ENCODE results near the gene GBF1. TPM values are rescaled to one million over a fixed set of nuclear protein-coding genes. Genes with fewer than 3 reads are reported as not detected.

The GBF1 gene
- total RNA-seq, 2 donors from 2014 or later, result 23.1 to 24.1 TPM

DNA sequence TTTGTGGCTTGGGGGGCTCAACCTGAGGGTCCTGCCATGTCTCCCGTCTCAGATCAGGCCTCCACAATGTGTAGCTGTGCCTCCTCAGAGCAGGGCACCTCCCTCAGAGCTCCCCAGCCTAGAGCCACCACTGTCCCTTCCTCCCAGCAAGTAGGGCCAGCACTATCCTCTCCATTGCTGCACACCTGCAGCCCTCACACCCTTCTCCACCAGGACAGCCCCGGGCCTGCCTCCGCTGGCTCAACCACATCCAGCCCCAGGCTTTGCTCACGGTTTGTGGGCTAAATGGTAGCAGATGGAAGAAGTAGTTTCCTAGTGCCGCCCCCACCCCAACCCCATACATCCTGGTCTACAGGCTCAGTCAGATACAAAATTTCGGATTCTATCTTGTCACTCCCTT is 160.3 kb downstream of the GBF1 start:
- H3K4me1 ChIP-seq, result peaks cover 21% of the 10 kb centered on the region
- H3K27ac ChIP-seq, result no peak overlapping the region
- intact Hi-C loops (cut with DNase I), result no loop called here
- DNase-seq (no peak), ATAC-seq (no peak)
- peaks cover 0 to 13% of the 10 kb centered on the region in 2 donors for H3K27me3 ChIP-seq
- H3K9me3 ChIP-seq, result no peaks in the 10 kb centered on the region
- 69 to 71% methylated on average over 5 to 6 of the region's 6 CpGs for WGBS, 2 donors
- peaks cover 0 to 7% of the 10 kb centered on the region in 2 donors for H3K36me3 ChIP-seq (replicated peaks in 1 of 2; ENCODE audit: insufficient read depth in 1 of 2, low read depth in 2 of 2)
- no peak overlapping the region for H3K4me3 ChIP-seq
- TF ChIP-seq, protein P1, sequence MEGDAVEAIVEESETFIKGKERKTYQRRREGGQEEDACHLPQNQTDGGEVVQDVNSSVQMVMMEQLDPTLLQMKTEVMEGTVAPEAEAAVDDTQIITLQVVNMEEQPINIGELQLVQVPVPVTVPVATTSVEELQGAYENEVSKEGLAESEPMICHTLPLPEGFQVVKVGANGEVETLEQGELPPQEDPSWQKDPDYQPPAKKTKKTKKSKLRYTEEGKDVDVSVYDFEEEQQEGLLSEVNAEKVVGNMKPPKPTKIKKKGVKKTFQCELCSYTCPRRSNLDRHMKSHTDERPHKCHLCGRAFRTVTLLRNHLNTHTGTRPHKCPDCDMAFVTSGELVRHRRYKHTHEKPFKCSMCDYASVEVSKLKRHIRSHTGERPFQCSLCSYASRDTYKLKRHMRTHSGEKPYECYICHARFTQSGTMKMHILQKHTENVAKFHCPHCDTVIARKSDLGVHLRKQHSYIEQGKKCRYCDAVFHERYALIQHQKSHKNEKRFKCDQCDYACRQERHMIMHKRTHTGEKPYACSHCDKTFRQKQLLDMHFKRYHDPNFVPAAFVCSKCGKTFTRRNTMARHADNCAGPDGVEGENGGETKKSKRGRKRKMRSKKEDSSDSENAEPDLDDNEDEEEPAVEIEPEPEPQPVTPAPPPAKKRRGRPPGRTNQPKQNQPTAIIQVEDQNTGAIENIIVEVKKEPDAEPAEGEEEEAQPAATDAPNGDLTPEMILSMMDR (IDR thresholded peaks at IDR 0.05), result no peak
- TF ChIP-seq POLR2A (IDR thresholded peaks at IDR 0.05), result no peak

DNA sequence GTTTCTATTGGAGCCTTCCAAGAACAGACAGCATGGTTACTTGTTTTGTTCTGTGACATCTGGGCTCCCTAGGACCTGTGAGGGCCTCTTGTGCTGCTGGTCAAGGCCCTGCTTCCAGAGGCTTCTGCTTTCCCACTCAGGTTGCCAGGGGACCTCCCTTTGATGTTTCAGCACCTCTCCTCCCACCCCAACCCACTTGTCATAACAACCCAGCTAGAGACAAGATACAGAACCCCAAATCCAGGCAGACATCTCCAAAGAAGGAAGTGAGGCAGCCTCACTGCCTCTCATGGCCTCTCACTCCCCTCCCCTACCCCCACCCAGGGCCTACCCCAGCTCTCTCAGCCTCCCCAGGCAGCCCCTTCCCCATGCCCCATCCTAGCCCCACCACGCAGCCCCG is 161.5 kb downstream of the GBF1 start:
- ATAC-seq (no peak), DNase-seq (no peak)
- peaks cover 0 to 1% of the 10 kb centered on the region in 2 donors for H3K36me3 ChIP-seq (replicated peaks in 1 of 2; ENCODE audit: insufficient read depth in 1 of 2, low read depth in 2 of 2)
- H3K27ac ChIP-seq, result no peak overlapping the region
- no peaks in the 10 kb centered on the region for H3K9me3 ChIP-seq
- no peak overlapping the region for H3K4me3 ChIP-seq
- intact Hi-C loops (cut with DNase I), result no loop called here
- TF ChIP-seq, protein P1 (IDR thresholded peaks at IDR 0.05), result no peak
- no peak for TF ChIP-seq POLR2A (IDR thresholded peaks at IDR 0.05)
- 73 to 100% methylated on average over 1 to 2 of the region's 2 CpGs for WGBS, 2 donors
- peaks cover 0 to 21% of the 10 kb centered on the region in 2 donors for H3K27me3 ChIP-seq
- peaks cover 25% of the 10 kb centered on the region for H3K4me1 ChIP-seq

DNA sequence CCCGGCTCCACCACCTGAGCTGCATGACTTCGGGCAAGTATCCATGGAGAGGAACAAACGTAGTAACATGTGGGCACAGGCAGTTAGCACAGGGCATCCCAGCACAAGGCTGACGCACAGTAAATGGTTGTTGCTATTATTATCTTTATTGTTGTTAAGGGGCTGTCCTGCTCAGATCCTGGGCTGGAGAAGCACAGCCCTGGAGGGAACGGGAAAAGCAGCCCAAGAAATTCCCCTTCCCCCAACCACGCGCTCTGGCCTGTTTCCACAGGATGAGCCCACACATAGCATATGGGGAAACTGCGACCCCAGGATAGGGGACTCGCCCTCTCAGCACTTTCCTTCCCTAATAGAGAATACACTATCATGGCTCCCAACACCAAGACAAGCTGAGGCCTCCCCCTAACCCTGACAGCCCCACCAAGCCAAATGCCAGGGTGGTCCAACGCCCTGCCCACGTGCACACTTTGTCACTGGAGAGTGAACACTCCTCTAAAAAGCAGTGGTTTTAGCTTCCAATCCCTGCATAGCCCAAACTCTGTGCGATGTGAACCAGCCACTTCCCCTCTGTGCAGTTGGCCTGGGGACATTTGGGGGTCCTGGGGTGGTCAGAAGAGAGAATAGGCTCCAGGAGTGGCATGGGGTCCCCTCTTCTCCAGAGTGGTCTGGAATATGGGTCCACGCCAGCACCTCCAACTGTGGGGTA is 162.2 kb downstream of the GBF1 start:
- Histone ChIP-seq H3K4me3 (no peak overlapping the region), H3K4me1 (peaks cover 25% of the 10 kb centered on the region), H3K9me3 (no peaks in the 10 kb centered on the region), H3K27ac (no peak overlapping the region), H3K36me3 (replicated peaks in 1 of 2; ENCODE audit: insufficient read depth in 1 of 2, low read depth in 2 of 2) (no peaks in the 10 kb centered on the region), H3K27me3 (peaks cover 0 to 27% of the 10 kb centered on the region in 2 donors)
- TF ChIP-seq POLR2A (IDR thresholded peaks at IDR 0.05), result no peak
- TF ChIP-seq, protein P1 (IDR thresholded peaks at IDR 0.05), result no peak
- no peak for ATAC-seq
- intact Hi-C loops (cut with DNase I), result no loop called here
- WGBS, 2 donors, result 71 to 75% methylated on average over 10 to 13 of the region's 13 CpGs
- DNase-seq, result no peak

DNA sequence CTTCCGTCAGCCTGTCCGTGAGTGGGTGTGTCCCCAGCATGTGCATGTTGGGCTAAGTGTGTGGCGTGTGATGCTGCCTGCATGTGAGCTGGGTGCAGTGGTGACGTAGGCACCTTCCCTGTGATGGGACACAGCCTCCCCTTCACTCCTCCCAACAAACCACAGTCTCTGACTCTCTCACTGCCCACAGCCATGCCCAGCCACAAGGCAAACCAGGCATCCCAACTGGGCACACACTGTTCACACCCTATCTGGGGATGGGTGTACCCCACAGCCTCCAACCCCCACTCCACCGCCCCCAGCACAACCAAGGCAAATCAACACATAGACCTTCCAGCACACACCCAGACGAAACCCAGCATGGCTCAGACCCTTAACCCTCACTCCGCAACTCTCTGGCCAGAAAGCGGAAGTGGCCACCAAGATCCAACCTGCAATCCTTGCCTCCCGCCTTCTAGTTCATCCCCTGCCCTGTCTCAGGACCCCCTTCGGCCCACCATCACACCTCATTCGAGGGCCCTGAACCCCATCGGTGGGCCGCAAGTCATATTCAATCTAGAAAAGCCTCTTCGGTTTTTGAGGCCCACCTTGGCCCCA is 162.9 kb downstream of the GBF1 start:
- DNase-seq, result no peak
- 47 to 59% methylated on average over 9 to 14 of the region's 14 CpGs for WGBS, 2 donors
- H3K36me3 ChIP-seq (replicated peaks in 1 of 2; ENCODE audit: insufficient read depth in 1 of 2, low read depth in 2 of 2), result no peaks in the 10 kb centered on the region
- peaks cover 0 to 33% of the 10 kb centered on the region in 2 donors for H3K27me3 ChIP-seq
- ATAC-seq, result no peak
- no peak overlapping the region for H3K4me3 ChIP-seq
- intact Hi-C loops (cut with DNase I), result no loop called here
- no peak for TF ChIP-seq POLR2A (IDR thresholded peaks at IDR 0.05)
- TF ChIP-seq, protein P1 (IDR thresholded peaks at IDR 0.05), result no peak
- H3K4me1 ChIP-seq, result peaks cover 25% of the 10 kb centered on the region
- H3K27ac ChIP-seq, result no peak overlapping the region
- H3K9me3 ChIP-seq, result no peaks in the 10 kb centered on the region

Measured in body of pancreas (tissue), 4 donors.